Trophoblast cell (in vitro differentiated cells and primary cell): Measurements from ENCODE around the gene FAM204A.

ENCODE experiments used
- DNase-seq, 2 donors: peaks; one replicate each; pipeline ENCODE4 v3.0.0-alpha.2; 2016
- H2AFZ ChIP-seq: 2 replicates; pipeline ENCODE4 v1.6.1; 2013; ENCODE audit warnings: low read length, moderate library complexity, mild to moderate bottlenecking; ENCODE audit not compliant: insufficient read depth, poor library complexity
- H2AK5ac ChIP-seq: 2 replicates; pipeline ENCODE4 v1.6.1; 2013; ENCODE audit warnings: mild to moderate bottlenecking, low read length
- H2BK120ac ChIP-seq: 2 replicates; pipeline ENCODE4 v1.6.1; 2013; ENCODE audit warnings: low read length, mild to moderate bottlenecking, moderate library complexity; ENCODE audit not compliant: insufficient read depth, poor library complexity
- H2BK12ac ChIP-seq: 2 replicates; pipeline ENCODE4 v1.6.1; 2013; ENCODE audit warnings: mild to moderate bottlenecking, low read length, moderate library complexity
- H2BK5ac ChIP-seq: 2 replicates; pipeline ENCODE4 v1.6.1; 2013; ENCODE audit warnings: low read length, low read depth, moderate library complexity, mild to moderate bottlenecking; ENCODE audit not compliant: poor library complexity
- H3K14ac ChIP-seq: 2 replicates; pipeline ENCODE4 v1.6.1; 2013; ENCODE audit warnings: mild to moderate bottlenecking, low read length
- H3K18ac ChIP-seq: 2 replicates; pipeline ENCODE4 v1.6.1; 2013; ENCODE audit warnings: mild to moderate bottlenecking, low read length
- H3K23ac ChIP-seq: 2 replicates; pipeline ENCODE4 v1.6.1; 2013; ENCODE audit warnings: low read length
- H3K27ac ChIP-seq: 2 replicates; pipeline ENCODE4 v1.5.1; 2013; ENCODE audit warnings: low read depth, mild to moderate bottlenecking, inconsistent platforms, low read length, moderate library complexity
- H3K27me3 ChIP-seq: 2 replicates; pipeline ENCODE4 v1.6.1; 2013; ENCODE audit warnings: inconsistent platforms, mild to moderate bottlenecking, low read length, moderate library complexity; ENCODE audit not compliant: insufficient read depth
- H3K36me3 ChIP-seq, 2 experiments: 1 replicate in 1 of 2; 2 replicates in 1 of 2; pipeline ENCODE4 v1.6.1; 2013; ENCODE audit warnings: low read length in 2 of 2, mild to moderate bottlenecking in 2 of 2, moderate library complexity in 1 of 2; ENCODE audit not compliant: insufficient read depth in 2 of 2, control insufficient read depth in 1 of 2
- H3K4ac ChIP-seq: 2 replicates; pipeline ENCODE4 v1.6.1; 2013; ENCODE audit warnings: low read depth, mild to moderate bottlenecking, low read length, moderate library complexity
- H3K4me1 ChIP-seq, 2 experiments: 1 replicate in 1 of 2; 2 replicates in 1 of 2; pipeline ENCODE4 v1.6.1; 2013; ENCODE audit warnings: low read length in 2 of 2, mild to moderate bottlenecking in 2 of 2, moderate library complexity in 1 of 2; ENCODE audit not compliant: insufficient read depth in 2 of 2, control insufficient read depth in 1 of 2
- H3K4me2 ChIP-seq: 2 replicates; pipeline ENCODE4 v1.6.1; 2013; ENCODE audit warnings: inconsistent platforms, mild to moderate bottlenecking, low read length, moderate library complexity
- H3K4me3 ChIP-seq: 2 replicates; pipeline ENCODE4 v1.5.1; 2013; ENCODE audit warnings: mild to moderate bottlenecking, low read depth, low read length, inconsistent platforms
- H3K79me1 ChIP-seq: one replicate; pipeline ENCODE4 v1.6.1; 2013; ENCODE audit warnings: low read length
- H3K79me2 ChIP-seq: 2 replicates; pipeline ENCODE4 v1.6.1; 2013; ENCODE audit warnings: low read length, mild to moderate bottlenecking; ENCODE audit not compliant: control insufficient read depth, insufficient read depth, poor library complexity
- H3K9ac ChIP-seq: 2 replicates; pipeline ENCODE4 v1.6.1; 2013; ENCODE audit warnings: mild to moderate bottlenecking, low read length
- H3K9me3 ChIP-seq: 2 replicates; pipeline ENCODE4 v1.6.1; 2013; ENCODE audit warnings: low read depth, mild to moderate bottlenecking, control low read depth, inconsistent platforms, low read length; ENCODE audit not compliant: insufficient read depth
- H4K12ac ChIP-seq: 2 replicates; pipeline ENCODE4 v1.6.1; 2013; ENCODE audit warnings: low read depth, mild to moderate bottlenecking, low read length, moderate library complexity
- H4K8ac ChIP-seq: 2 replicates; pipeline ENCODE4 v1.6.1; 2013; ENCODE audit warnings: low read depth, mild to moderate bottlenecking, low read length, moderate library complexity
- H4K91ac ChIP-seq: one replicate; pipeline ENCODE4 v1.6.1; 2013; ENCODE audit warnings: low read depth, mild to moderate bottlenecking, low read length, moderate library complexity
- WGBS: extraction: QIAGEN DNeasy Blood & Tissue Kit; methylation state at CpG from one replicate; pipeline ENCODE4 v1.1.7; 2013; ENCODE audit warnings: missing lambda C conversion rate; ENCODE audit not compliant: insufficient read length, insufficient coverage; ENCODE audit errors: extremely low coverage; 5-methylcytosine and 5-hydroxymethylcytosine counted together

Gene FAM204A

DNA sequence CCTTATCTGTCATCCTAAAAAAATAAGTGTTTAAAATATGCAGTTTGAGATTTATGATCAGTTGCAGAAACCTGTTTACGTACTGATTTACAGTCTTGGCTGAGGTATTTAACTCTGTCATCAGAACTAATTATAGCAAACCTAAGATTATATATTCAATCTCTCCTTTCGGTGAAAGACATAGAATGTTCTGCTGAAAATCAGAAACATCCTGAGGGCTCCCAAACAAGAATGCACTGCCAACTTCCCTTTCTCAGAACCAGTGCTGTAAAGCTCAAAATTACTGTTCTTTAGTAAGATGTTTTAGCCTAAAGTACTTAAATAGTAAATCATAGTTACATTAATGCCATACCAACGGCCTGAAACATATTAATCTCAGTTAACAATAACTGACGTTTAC is 34.3 kb downstream of the FAM204A start:
- no peak overlapping the region for H2AK5ac ChIP-seq
- H3K18ac ChIP-seq = no peak overlapping the region
- no peak overlapping the region for H3K4me3 ChIP-seq
- H3K4me2 ChIP-seq = no peak overlapping the region
- no peaks in the 10 kb centered on the region for H3K27me3 ChIP-seq
- peak; percentile 11 to 64 for DNase-seq
- H3K4me1 ChIP-seq = no peaks in the 10 kb centered on the region
- WGBS = no CpG with 5 or more reads among the region's 4 CpGs
- no peaks in the 10 kb centered on the region for H3K9me3 ChIP-seq
- H3K23ac ChIP-seq = no peak overlapping the region
- H3K79me1 ChIP-seq = no peaks in the 10 kb centered on the region
- no peak overlapping the region for H3K9ac ChIP-seq
- no peak overlapping the region for H4K12ac ChIP-seq
- H2BK12ac ChIP-seq = no peak overlapping the region
- no peak overlapping the region for H2AFZ ChIP-seq
- peaks cover 10 to 13% of the 10 kb centered on the region in 2 experiments for H3K36me3 ChIP-seq
- H3K27ac ChIP-seq = no peak overlapping the region
- H4K8ac ChIP-seq = no peak overlapping the region
- no peak overlapping the region for H2BK120ac ChIP-seq
- no peak overlapping the region for H3K14ac ChIP-seq
- no peak overlapping the region for H2BK5ac ChIP-seq
- H3K4ac ChIP-seq = no peak overlapping the region
- no peaks in the 10 kb centered on the region for H3K79me2 ChIP-seq
- no peak overlapping the region for H4K91ac ChIP-seq

DNA sequence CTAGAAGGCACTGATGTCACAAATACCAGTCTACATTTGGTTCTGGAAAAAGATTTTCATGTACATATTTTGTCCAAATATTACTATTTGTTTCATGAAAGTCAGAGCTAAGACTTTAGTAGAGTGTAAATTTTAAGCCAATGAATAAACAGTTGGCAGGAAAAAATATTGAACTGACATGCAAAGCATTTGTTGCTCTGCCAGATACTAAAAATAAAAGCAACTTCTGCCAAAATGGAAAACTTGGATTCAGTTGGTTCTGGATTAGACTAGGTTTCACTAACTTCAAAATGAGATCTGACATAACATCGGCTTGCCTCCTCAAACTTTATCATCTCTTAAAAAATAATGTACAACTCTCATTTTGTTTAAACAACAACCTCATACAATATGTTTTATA is 34.9 kb downstream of the FAM204A start:
- Histone ChIP-seq H2AFZ (no peak overlapping the region), H3K4me3 (no peak overlapping the region), H3K18ac (no peak overlapping the region), H3K9me3 (no peaks in the 10 kb centered on the region), H3K23ac (no peak overlapping the region), H3K14ac (no peak overlapping the region), H2AK5ac (no peak overlapping the region), H2BK5ac (no peak overlapping the region), H3K4ac (no peak overlapping the region), H3K79me2 (no peaks in the 10 kb centered on the region), H4K8ac (no peak overlapping the region), H3K79me1 (no peaks in the 10 kb centered on the region), H3K4me2 (no peak overlapping the region), H3K4me1 (no peaks in the 10 kb centered on the region), H3K9ac (no peak overlapping the region), H2BK12ac (no peak overlapping the region), H3K36me3 (peaks cover 10 to 13% of the 10 kb centered on the region in 2 experiments), H2BK120ac (no peak overlapping the region), H3K27ac (no peak overlapping the region), H3K27me3 (no peaks in the 10 kb centered on the region), H4K12ac (no peak overlapping the region), H4K91ac (no peak overlapping the region)
- no CpG with 5 or more reads among the region's 1 CpG for WGBS
- peak in 1 of 2 donors; percentile 15 for DNase-seq

DNA sequence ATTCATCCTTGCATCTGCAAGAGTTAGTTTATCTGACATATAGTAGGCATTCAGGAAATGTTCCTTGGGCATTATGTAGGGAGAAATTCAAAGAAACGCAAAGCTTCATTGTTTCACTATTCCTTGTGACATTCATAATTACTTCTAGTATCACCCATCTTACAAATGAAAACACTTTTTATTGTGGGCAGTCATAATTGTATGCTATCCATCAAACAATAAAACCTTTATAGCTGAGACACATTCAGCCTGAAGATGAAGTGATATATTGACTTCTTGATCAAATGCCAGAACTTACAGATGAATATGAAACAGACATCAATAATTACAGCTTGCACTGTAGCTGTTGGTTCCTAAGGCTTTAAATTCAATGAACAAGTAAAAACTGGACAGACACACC is 36.4 kb downstream of the FAM204A start:
- no peak overlapping the region for H4K8ac ChIP-seq
- H3K14ac ChIP-seq = no peak overlapping the region
- H3K18ac ChIP-seq = no peak overlapping the region
- H2BK5ac ChIP-seq = no peak overlapping the region
- no peak overlapping the region for H3K27ac ChIP-seq
- no peaks in the 10 kb centered on the region for H3K27me3 ChIP-seq
- H4K91ac ChIP-seq = no peak overlapping the region
- no peak overlapping the region for H3K9ac ChIP-seq
- H2AK5ac ChIP-seq = no peak overlapping the region
- no peak overlapping the region for H3K4me3 ChIP-seq
- no peak for DNase-seq
- H3K23ac ChIP-seq = no peak overlapping the region
- H3K79me1 ChIP-seq = no peaks in the 10 kb centered on the region
- no CpG with 5 or more reads among the region's 1 CpG for WGBS
- H3K4ac ChIP-seq = no peak overlapping the region
- H2BK120ac ChIP-seq = no peak overlapping the region
- H3K9me3 ChIP-seq = no peaks in the 10 kb centered on the region
- H3K4me1 ChIP-seq = no peaks in the 10 kb centered on the region
- no peaks in the 10 kb centered on the region for H3K79me2 ChIP-seq
- no peak overlapping the region for H2BK12ac ChIP-seq
- H4K12ac ChIP-seq = peak overlapping the region; percentile 24
- H3K4me2 ChIP-seq = no peak overlapping the region
- H2AFZ ChIP-seq = no peak overlapping the region
- peaks cover 10 to 11% of the 10 kb centered on the region in 2 experiments for H3K36me3 ChIP-seq

DNA sequence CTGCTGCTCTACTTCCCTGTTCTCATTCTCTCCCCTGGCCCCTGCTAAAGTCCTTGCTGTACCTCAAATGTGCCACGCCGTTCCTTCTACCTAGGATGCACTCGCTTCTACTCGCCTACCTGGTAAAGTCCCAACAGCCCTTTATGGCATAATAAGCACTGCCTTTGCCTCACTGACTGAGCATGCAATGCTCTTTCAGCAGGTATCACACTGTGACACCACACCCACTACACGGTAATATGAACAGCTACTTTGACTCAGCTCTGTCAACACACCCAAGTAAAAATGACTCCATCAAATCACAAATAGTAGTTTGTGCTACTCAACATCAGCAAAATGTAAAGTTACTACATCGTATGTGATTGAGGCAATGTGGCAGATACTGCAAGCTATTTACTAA is 37.6 kb downstream of the FAM204A start:
- no peak overlapping the region for H3K4ac ChIP-seq
- H3K36me3 ChIP-seq = peaks cover 8 to 11% of the 10 kb centered on the region in 2 experiments
- H3K9me3 ChIP-seq = no peaks in the 10 kb centered on the region
- no peaks in the 10 kb centered on the region for H3K79me1 ChIP-seq
- H3K27me3 ChIP-seq = no peaks in the 10 kb centered on the region
- H3K4me3 ChIP-seq = no peak overlapping the region
- no peak overlapping the region for H2BK12ac ChIP-seq
- no peak overlapping the region for H3K4me2 ChIP-seq
- no peak overlapping the region for H4K91ac ChIP-seq
- no peak overlapping the region for H3K18ac ChIP-seq
- no peak overlapping the region for H3K14ac ChIP-seq
- no peak overlapping the region for H3K27ac ChIP-seq
- H3K4me1 ChIP-seq = no peaks in the 10 kb centered on the region
- H3K79me2 ChIP-seq = no peaks in the 10 kb centered on the region
- no peak overlapping the region for H4K12ac ChIP-seq
- H3K23ac ChIP-seq = no peak overlapping the region
- H2BK5ac ChIP-seq = no peak overlapping the region
- DNase-seq = no peak
- H2AFZ ChIP-seq = no peak overlapping the region
- H4K8ac ChIP-seq = no peak overlapping the region
- no peak overlapping the region for H3K9ac ChIP-seq
- H2AK5ac ChIP-seq = no peak overlapping the region
- no peak overlapping the region for H2BK120ac ChIP-seq
- no CpG with 5 or more reads among the region's 6 CpGs for WGBS
